GM19023 (cell line): Measurements from ENCODE around the gene LSR.

Source experiments
- ATAC-seq: cut with Tn5 transposase; IDR thresholded peaks from one replicate; pipeline ENCODE4 v1.9.1; 2021; ENCODE audit warnings: mild to moderate bottlenecking, moderate library complexity; ENCODE audit not compliant: unreplicated experiment

LSR gene

DNA sequence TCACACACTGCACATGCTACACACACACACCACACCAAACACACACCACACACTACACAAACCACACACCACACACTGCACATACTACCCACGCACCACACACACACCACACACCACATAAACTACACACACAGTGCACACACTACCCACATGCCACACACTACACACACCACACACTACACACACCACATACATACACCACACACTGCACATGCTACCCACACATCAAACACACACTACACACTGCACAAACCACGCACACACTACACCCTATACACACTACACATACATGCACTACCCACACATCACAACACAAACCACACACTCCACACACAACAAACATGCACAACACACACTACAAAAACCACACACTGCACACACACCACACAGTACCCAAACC, 49.1 kb downstream of the LSR start:
- no peak for ATAC-seq

DNA sequence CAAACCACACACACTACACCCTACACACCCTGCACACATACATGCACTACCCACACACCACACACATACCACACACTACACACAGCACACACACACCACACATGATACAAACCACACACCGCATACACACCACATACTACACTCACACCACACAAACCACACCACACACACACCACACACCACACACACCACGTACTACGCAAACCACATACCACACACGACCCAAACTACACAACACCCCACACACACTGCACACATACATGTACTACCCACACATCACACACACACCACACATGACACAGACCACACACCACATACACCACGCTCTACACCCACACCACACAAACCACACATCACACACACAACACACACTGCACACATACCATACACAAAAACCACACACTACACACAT, 49.8 kb downstream of the LSR start:
- ATAC-seq = no peak

DNA sequence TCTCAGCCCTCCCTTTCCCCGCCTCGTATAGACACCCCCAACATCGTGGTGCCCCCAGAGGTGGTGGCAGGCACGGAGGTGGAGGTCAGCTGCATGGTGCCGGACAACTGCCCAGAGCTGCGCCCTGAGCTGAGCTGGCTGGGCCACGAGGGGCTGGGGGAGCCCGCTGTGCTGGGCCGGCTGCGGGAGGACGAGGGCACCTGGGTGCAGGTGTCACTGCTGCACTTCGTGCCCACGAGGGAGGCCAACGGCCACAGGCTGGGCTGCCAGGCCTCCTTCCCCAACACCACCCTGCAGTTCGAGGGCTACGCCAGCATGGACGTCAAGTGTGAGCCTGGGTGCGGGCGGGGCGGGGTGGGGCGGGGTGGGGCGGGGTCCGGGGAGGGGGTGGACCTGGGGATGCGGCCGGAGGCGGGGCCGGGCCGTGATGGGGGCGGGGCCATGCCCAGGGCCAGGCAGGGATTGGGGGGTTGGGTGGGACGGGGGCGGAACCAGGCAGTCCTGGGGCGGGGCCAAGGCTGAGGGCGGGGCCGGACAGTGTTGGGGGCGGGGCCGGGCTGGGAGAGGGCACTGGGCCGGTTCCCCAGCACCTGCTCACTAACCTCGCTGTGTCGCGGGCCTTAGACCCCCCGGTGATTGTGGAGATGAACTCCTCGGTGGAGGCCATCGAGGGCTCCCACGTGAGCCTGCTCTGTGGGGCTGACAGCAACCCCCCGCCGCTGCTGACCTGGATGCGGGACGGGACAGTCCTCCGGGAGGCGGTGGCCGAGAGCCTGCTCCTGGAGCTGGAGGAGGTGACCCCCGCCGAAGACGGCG, 50.9 kb downstream of the LSR start:
- no peak for ATAC-seq

DNA sequence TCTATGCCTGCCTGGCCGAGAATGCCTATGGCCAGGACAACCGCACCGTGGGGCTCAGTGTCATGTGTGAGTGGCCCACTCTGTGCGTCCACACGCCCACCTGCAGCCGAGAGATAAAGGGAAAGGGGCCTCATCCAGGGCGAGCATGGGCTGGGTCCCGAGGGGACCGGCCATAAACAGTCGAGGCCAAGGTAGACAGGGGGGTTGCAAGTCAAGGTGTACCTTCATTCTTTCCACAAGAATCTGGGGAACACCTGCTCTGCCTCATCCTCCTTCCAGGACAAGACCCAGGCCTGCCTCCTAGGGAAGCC, 51.5 kb downstream of the LSR start:
- no peak for ATAC-seq

DNA sequence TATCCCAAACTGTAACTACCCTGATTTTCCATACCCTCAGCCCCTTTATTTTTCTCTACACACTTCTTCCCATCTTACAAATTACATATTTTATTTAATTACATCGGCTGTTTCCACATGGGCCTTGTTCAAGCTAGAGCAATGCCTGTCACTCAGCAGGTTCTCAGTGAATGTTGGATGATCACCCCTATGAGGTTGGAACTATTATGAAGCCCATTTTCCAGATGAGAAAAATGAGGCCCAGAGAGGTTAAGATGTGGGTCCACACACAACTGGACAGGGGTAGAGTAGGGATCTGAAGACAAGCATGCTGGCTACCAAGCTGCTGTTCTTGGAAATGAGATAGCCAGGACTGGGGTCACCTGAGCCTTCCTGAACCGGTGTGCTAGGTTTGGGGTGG, 53.2 kb downstream of the LSR start:
- ATAC-seq = no peak

DNA sequence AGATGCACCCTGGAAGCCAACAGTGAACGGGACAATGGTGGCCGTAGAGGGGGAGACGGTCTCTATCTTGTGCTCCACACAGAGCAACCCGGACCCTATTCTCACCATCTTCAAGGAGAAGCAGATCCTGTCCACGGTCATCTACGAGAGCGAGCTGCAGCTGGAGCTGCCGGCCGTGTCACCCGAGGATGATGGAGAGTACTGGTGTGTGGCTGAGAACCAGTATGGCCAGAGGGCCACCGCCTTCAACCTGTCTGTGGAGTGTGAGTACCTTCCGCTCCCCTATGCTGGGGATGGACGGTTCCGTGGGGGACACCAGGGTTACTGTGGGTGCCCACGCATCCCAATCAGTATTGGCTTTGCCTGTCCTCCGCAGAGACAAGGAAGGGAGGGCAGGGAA, 53.6 kb downstream of the LSR start:
- ATAC-seq = no peak

DNA sequence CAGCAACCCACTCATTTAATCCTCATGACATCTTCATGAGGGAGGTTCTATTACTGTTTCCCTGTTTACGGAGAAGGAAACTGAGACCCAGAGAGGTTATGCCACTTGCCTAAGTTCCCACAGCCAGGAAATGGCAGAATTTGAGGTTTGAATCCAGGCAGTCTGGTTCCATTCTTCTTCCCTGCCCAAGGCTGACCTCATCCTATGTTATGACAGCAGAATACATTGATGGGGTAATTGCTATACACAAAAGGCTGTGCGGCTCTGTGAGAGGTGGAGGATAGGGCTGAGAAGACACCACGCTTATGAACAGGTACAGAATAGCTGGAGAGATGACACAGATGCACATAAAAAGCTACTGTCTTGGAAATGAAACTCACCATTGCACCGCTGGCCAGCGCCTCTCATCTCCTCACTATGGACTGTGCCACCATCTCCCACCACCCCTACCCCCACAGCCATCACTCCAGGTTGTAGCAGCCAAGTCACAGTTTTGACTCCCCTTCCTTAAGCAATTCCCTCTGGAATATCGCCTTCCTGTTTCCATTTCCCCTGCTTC, 54.6 kb downstream of the LSR start:
- no peak for ATAC-seq

DNA sequence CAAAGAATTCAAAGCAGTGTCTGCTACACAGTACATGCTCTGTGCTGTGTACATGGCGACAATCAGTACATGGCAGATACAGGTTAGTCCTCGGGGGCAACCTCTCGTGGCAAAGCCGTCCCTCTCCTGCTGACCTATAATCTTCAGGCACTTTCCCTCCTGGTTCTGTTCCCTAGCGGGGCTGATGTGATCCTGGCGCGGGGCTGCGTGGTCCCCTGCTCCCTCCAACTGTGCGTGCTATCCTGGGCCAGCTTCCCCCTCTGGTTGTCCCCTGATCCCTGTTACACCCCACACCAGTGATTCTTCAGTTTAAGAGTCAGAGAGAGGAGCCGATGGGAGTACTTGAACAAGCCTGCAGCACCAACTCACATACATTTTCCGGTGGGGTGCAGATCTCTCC, 55.2 kb downstream of the LSR start:
- ATAC-seq = no peak

DNA sequence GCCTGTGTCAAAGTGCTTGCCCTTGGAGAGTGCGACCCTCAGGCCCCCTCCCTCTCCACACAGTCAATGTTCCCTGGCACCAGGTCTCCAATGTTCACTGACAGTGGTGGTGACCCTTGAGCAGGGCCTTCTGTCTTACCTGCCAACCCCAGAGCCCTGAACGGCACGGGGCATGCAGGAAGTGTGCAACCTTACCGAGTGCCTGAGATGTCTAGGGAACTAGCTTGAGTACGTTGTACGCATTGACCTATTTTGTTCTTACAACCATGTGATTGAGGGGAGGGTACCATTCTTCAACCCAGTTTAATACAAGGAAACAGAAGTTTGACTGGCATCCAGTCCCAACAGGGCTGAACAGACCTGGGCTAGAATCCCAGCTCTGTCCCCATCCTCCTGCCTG, 56.4 kb downstream of the LSR start:
- ATAC-seq = no peak

DNA sequence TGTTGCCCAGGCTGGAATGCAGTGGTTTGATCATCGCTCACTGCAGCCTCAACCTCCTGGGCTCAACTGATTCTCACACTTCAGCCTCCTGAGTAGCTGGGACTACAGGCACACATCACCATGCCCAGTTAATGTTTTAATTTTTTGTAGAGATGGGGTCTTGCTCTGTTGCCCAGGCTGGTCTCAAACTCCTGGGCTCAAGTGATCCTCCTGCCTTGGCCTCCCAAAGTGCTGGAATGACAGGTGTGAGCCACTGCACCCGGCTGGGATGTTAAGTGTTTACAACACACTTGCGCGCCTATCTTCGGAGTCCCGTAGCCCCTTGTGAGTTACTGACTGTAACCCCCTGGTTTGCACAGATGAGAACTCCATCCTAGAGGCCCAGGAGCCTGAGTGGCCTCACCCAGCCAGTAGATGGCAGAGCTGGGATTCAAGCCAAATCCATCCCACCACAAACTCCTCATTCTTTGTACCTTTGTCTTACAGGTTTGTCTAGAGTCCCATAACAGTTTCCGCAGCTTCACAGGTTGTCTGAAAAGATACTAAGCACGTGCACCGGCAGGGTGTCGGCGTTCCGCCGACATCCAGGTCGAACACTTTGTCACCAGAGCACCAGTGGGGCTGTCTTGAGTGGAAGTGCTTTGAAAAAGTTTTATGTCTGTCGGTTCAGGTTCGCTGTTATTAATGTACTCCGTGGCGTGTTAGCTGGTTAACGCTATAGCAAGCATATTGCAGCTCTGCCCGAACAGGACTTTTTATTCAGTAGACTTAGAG, 57.9 kb downstream of the LSR start:
- no peak for ATAC-seq

DNA sequence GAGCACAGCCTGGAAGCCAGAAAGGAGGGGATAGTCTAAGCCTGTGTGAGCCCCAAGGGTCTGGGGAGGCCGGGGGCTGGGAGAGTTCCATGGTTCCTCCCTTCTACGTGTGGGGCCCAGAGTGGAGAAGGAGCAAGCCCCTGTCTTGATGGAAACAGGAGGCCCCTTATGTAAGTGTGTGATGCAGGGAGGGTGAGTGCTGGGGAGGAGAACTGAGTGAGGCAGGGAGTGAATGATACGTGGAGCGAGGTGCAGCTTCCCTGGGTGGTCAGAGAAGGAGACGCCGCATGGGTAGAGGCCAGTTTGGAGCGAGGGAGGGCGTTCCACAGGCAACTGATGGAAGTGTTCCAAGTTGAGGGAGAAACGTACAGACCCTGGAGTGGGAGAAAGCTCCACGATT, 59.1 kb downstream of the LSR start:
- no peak for ATAC-seq

DNA sequence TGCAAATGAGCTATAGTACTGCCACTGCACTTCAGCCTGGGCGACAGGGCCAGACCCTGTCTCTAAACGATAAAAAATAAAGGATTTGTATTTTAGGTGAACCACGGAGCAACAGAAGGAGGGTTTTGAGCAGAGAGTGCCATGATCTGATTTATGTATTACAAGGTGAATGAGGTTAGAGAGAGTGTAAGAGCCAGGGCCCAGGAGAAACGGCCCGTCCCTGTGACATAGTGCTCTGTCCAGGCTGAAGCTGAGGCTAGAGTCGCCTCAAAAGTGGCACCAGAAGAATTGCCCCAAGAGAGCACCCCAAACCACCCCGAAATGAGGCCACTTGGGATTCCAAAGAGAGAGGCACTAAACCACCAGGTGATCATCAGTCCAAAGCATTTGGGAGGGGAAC, 60.1 kb downstream of the LSR start:
- ATAC-seq = no peak

DNA sequence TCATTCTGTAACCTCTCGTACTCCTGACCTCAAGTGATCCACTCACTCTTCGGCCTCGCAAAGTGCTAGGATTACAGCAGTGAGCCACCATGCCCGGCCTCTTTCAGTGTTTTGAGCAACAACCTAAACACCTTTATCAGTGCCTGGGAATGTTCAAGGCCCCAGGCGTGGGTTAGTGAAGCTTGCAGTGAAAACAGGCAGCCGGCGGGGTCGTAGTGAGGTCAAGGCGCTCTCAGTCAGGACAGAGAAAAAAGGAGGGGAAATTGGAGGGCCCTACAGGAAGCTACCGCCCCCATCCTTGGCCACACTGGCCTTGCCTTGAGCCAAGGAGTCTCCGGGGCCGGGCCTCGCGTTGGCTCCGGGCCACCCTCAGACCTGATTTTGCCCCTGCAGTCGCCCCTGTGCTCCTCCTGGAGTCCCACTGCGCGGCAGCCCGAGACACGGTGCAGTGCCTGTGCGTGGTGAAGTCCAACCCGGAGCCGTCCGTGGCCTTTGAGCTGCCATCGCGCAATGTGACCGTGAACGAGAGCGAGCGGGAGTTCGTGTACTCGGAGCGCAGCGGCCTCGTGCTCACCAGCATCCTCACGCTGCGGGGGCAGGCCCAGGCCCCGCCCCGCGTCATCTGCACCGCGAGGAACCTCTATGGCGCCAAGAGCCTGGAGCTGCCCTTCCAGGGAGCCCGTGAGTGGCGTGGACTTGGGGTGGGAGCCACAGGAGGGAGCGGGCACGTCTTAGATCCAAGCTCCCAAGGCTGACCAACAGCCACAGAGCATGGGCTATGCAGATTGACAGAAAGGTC, 60.9 kb downstream of the LSR start:
- no peak for ATAC-seq

DNA sequence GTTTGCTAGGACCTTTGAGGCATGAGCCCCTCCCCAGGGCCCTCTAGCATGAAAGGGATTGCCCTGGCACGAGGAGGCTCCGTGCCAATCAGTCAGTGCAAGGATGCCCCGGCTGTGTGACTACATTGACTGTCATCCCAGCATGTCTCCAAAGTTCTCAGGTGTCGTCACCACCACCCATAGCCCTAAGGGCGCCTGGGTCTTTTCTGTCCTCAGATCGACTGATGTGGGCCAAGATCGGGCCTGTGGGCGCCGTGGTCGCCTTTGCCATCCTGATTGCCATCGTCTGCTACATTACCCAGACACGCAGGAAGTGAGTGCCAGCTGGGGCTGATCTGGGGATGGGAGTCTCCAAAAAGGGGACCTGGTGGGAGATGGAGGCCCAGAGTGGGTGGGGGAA, 61.5 kb downstream of the LSR start:
- no peak for ATAC-seq

DNA sequence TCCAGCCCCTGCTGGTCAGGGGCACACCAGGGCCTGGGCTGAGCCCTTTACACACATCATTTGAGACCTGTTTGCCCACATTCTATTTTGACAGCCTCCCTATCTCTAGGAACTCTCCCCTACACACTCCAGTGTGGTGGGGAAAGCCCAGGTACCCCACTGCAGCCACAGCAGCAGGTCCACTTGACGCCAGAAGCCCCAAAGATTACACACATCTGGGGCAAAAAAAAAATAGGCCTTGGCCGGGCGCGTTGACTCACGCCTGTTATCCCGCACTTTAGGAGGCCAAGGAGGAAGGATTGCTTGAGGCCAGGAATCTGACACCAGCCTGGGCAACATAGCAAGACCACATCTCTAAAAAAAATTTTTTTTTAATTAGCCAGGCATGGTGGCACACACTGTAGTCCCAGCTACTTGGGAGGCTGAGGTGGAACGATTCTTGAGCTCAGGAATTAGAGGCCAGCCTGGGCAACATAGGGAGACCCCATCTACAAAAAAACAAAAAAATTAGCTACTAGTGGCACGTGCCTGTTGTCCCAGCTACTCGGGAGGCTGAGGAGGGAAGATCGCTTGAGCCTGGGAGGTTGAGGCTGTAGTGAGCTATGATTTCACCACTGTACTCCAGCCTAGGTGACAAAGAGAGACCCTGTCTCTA, 62.1 kb downstream of the LSR start:
- ATAC-seq = no peak

DNA sequence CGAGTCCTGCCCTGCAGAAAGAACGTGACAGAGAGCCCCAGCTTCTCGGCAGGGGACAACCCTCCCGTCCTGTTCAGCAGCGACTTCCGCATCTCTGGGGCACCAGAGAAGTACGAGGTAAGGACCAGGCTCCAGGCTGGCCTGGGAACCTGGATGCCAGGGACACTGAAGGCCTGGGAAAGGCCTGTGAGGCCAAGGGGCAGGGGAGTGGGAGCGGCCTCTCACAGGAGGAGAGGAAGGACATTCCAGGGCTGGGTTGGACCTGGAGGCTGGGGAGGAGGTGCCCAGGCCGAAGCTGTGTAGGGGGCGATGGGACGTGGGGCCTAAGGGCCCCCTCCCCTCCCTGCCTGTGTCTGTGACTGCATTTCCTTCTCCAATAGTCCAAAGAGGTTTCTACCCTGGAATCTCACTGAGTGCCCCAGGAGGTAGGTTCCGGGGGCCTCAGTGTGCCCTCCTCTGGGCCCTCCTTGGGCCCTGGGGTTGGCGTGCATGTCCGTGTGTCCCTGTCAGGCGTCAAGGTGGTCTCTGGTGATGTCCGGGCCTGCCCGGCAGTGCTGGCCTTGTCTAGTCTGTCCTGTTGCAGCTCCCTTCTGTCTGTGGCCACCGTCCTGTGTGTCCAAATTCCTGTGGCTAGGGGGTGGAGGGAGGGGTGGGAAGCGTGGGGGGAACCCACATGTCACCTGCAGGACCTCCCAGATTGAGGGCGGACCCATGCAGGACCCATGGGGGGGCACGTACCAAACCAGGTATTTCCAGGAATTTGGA, 63.3 kb downstream of the LSR start:
- ATAC-seq = no peak

DNA sequence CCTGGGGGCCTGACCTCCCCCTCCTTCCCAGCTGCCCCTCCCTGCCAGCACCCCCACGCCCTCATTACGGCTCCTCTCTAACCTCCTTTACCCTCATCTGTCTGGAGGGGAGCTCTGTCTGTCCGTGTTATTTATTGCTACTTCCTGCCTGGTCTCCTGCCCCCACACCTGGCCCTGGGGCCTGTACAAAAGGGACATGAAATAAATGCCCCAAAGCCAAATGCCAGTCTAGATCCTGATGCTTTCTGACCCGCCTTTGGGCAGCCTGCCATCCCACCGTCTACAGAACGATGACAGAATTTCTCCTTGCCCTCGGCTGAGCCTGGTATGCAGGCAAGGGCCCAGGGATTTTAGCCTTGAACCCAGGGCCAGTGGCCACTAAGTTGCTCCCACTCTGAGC, 64.8 kb downstream of the LSR start:
- no peak for ATAC-seq

DNA sequence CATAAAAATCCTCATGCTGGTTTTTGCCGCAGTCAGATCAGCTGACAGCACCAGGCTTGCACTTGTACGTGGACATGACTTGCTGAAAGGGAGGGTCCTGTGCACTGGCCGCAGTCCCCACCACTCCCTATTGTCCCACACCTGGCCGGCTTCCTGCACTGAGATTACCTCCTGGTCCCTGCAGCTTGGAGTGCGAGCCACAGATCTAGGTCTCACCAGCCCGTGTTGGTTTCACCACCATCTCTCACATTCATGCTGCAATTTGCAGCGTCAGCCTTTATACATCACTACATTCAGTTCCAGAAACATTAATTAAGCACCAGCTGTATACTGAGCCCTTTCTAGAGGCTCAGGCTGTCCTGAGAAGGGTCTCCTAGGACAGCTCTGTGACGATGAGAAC, 65.2 kb downstream of the LSR start:
- ATAC-seq = no peak

DNA sequence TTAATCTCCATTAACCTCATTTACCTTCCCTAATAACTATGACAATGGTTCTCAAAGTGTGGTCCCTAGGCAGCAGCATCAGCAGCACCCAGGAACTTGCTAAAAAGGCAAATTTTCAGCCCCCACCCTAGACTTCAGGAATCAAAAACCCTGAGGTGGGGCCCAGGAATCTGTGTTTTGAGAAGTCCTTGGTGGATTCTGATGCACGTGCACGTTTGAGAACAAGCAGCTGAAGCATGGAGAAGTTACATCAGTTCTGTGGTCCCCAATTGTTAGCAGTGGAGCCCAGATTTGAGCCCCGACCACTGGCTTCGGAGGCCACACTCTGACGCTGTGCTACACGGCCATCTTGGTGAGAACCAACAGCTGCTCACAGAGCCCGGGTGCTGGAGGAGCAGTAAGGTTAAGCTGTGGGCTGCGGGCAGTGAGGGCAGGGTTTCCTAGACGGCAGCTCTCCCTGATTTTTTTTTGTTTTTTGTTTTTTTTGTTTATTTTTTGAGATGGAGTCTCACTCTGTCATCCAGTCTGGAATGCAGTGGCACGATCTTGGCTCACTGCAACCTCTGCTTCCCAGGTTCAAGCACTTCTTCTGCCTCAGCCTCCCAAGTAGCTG, 66.2 kb downstream of the LSR start:
- ATAC-seq = no peak

DNA sequence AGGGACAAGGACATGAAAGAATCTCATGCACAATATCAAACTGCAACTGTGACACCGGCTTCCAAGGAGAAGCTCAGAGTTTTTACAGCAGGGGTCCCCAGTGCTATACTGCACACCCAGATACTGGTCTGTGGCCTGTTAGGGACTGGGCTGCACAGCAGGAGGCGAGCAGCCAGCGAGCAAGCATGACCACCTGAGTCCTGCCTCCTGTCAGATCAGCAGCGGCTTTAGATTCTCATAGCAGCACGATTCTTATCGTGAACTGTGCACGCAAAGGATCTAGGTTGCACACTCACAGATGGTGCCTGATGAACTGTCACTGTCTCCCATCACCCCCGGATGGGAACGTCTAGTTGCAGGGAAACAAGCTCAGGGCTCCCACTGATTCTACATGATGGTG, 67.1 kb downstream of the LSR start:
- ATAC-seq = no peak
